ENCODE data around the gene SPRTN. TPM values are rescaled to one million over a fixed set of nuclear protein-coding genes. Genes with fewer than 3 reads are reported as not detected.

SPRTN gene
- 11.8 and 17.3 TPM in 2 replicates for polyA plus RNA-seq
- polyA minus RNA-seq = 31.4 and 35.1 TPM in 2 replicates

DNA sequence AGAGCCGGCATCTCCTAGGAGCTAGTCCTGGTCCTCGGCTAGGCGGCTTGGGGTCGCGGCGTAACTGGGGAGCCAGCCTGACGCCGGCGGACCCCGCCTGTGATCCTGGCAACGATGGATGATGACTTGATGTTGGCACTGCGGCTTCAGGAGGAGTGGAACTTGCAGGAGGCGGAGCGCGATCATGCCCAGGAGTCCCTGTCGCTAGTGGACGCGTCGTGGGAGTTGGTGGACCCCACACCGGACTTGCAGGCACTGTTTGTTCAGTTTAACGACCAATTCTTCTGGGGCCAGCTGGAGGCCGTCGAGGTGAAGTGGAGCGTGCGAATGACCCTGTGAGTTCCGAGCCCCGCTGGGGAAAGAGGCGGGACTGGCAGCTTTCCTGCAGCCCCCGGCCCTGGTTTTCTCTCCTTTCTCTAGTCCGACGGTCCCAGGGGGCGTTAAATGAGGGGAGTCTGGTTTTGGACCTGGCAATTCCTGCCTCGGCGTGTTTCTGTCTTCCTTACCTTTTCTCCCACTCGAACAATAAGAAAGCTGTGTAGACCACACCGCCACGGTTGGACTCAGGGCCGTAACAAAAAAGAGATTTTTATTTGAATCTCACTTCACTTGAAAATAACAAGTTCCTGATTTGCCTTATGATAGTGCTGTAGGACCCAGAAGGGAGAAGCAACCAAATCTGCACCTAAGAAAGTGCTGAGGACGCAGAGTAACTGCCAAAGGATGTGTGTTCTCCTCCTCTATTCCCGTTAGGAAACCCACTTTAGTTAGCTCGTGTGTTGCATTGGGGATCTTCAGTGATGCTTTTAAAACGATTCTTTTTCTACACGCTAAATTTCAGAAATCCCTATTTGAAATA, at the start of gene SPRTN:
Gene SPRTN, plus strand, starts transcription at position 24 of the 859 bp plus-strand sequence. Its CDS starts 91 bp downstream, at position 115.
- H3F3A ChIP-seq (ENCODE audit: insufficient read depth, low read length, poor library complexity, severe bottlenecking) = peaks cover 7% of the 10 kb centered on the region
- H3K4me3 ChIP-seq (ENCODE audit: low read length) = peak within 1 kb of the TSS; percentile 85
- H4K20me1 ChIP-seq (ENCODE audit: insufficient read depth) = peaks cover 3% of the 10 kb centered on the region
- no peaks in the 10 kb centered on the region for H3K9me3 ChIP-seq (ENCODE audit: low read length)
- no peaks in the 10 kb centered on the region for H3K27me3 ChIP-seq (ENCODE audit: insufficient read depth, low read depth, low read length)
- no peak for TF ChIP-seq EZH2 (IDR thresholded peaks at IDR 0.05; ENCODE audit: borderline replicate concordance, insufficient read depth, low read length, poor library complexity, severe bottlenecking)
- no peak for TF ChIP-seq RAD21 (conservative IDR thresholded peaks at IDR 0.05)
- no peak for TF ChIP-seq CTCF (IDR thresholded peaks at IDR 0.05; ENCODE audit: poor library complexity, severe bottlenecking)
- no peak for TF ChIP-seq EP300 (conservative IDR thresholded peaks at IDR 0.05; ENCODE audit: poor library complexity, severe bottlenecking)
- TF ChIP-seq POLR2AphosphoS5 (IDR thresholded peaks at IDR 0.05) = peak; percentile 48
- no peak for TF ChIP-seq TAF1 (IDR thresholded peaks at IDR 0.05; ENCODE audit: low read depth)
- peak; percentile 0 for TF ChIP-seq SMC3 (conservative IDR thresholded peaks at IDR 0.05; ENCODE audit: poor library complexity)
- TF ChIP-seq, protein P1, sequence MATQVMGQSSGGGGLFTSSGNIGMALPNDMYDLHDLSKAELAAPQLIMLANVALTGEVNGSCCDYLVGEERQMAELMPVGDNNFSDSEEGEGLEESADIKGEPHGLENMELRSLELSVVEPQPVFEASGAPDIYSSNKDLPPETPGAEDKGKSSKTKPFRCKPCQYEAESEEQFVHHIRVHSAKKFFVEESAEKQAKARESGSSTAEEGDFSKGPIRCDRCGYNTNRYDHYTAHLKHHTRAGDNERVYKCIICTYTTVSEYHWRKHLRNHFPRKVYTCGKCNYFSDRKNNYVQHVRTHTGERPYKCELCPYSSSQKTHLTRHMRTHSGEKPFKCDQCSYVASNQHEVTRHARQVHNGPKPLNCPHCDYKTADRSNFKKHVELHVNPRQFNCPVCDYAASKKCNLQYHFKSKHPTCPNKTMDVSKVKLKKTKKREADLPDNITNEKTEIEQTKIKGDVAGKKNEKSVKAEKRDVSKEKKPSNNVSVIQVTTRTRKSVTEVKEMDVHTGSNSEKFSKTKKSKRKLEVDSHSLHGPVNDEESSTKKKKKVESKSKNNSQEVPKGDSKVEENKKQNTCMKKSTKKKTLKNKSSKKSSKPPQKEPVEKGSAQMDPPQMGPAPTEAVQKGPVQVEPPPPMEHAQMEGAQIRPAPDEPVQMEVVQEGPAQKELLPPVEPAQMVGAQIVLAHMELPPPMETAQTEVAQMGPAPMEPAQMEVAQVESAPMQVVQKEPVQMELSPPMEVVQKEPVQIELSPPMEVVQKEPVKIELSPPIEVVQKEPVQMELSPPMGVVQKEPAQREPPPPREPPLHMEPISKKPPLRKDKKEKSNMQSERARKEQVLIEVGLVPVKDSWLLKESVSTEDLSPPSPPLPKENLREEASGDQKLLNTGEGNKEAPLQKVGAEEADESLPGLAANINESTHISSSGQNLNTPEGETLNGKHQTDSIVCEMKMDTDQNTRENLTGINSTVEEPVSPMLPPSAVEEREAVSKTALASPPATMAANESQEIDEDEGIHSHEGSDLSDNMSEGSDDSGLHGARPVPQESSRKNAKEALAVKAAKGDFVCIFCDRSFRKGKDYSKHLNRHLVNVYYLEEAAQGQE (IDR thresholded peaks at IDR 0.05; ENCODE audit: borderline replicate concordance) = no peak
- TF ChIP-seq MXI1 (conservative IDR thresholded peaks at IDR 0.05; ENCODE audit: poor library complexity, severe bottlenecking) = peak; percentile 29
- H3K9ac ChIP-seq (ENCODE audit: low read length) = peak within 1 kb of the TSS; percentile 96
- H2AFZ ChIP-seq (ENCODE audit: low read depth, low read length) = peak within 1 kb of the TSS; percentile 84
- H3K79me2 ChIP-seq (replicated peaks; ENCODE audit: insufficient read depth, low read length) = peaks cover 54% of the 10 kb centered on the region
- peak within 1 kb of the TSS; percentile 99 for H3K4me2 ChIP-seq (ENCODE audit: low read length)
- H3K27ac ChIP-seq (ENCODE audit: low read length) = peak within 1 kb of the TSS; percentile 96
- H3K9me2 ChIP-seq (ENCODE audit: insufficient read depth, low read length) = no peaks in the 10 kb centered on the region
- no peaks in the 10 kb centered on the region for H3K36me3 ChIP-seq (ENCODE audit: insufficient read depth, low read length)

DNA sequence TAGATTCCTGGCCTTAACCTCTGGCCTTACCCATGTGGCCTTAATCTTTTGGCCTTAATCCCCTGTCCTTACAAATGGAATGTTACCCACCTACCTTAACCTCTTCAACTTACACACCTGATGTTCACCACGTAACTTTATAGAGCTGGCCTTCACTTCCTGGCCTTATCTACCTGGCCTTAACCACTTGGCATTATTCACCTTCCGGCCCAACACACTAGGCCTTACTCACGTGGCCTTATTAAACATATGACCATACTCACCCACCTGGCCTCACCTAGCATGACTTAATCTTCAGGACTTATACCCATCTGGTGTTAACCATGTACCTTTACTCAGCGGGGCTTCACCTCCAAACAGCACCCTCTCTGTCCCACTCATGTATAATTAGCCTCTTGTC, 42.2 kb upstream of the SPRTN start:
- no peaks in the 10 kb centered on the region for H3K27me3 ChIP-seq (ENCODE audit: insufficient read depth, low read depth, low read length)
- no peaks in the 10 kb centered on the region for H3F3A ChIP-seq (ENCODE audit: insufficient read depth, low read length, poor library complexity, severe bottlenecking)
- no peaks in the 10 kb centered on the region for H3K9me3 ChIP-seq (ENCODE audit: low read length)
- no peaks in the 10 kb centered on the region for H3K9me2 ChIP-seq (ENCODE audit: insufficient read depth, low read length)
- no peaks in the 10 kb centered on the region for H3K79me2 ChIP-seq (replicated peaks; ENCODE audit: insufficient read depth, low read length)
- no peak for TF ChIP-seq CTCF (IDR thresholded peaks at IDR 0.05; ENCODE audit: poor library complexity, severe bottlenecking)
- TF ChIP-seq MXI1 (conservative IDR thresholded peaks at IDR 0.05; ENCODE audit: poor library complexity, severe bottlenecking) = no peak
- no peak for TF ChIP-seq EP300 (conservative IDR thresholded peaks at IDR 0.05; ENCODE audit: poor library complexity, severe bottlenecking)
- TF ChIP-seq, protein P1 (IDR thresholded peaks at IDR 0.05; ENCODE audit: borderline replicate concordance) = no peak
- TF ChIP-seq POLR2AphosphoS5 (IDR thresholded peaks at IDR 0.05) = no peak
- no peak for TF ChIP-seq RAD21 (conservative IDR thresholded peaks at IDR 0.05)
- no peak for TF ChIP-seq SMC3 (conservative IDR thresholded peaks at IDR 0.05; ENCODE audit: poor library complexity)
- no peak for TF ChIP-seq EZH2 (IDR thresholded peaks at IDR 0.05; ENCODE audit: borderline replicate concordance, insufficient read depth, low read length, poor library complexity, severe bottlenecking)
- TF ChIP-seq TAF1 (IDR thresholded peaks at IDR 0.05; ENCODE audit: low read depth) = no peak
- no peak overlapping the region for H2AFZ ChIP-seq (ENCODE audit: low read depth, low read length)
- H3K27ac ChIP-seq (ENCODE audit: low read length) = no peak overlapping the region
- no peak overlapping the region for H3K4me3 ChIP-seq (ENCODE audit: low read length)
- H3K9ac ChIP-seq (ENCODE audit: low read length) = no peak overlapping the region
- no peaks in the 10 kb centered on the region for H3K36me3 ChIP-seq (ENCODE audit: insufficient read depth, low read length)
- H3K4me2 ChIP-seq (ENCODE audit: low read length) = no peak overlapping the region
- no peaks in the 10 kb centered on the region for H4K20me1 ChIP-seq (ENCODE audit: insufficient read depth)

Measured in neural cell (in vitro differentiated cells).